GM19372 (cell line): ENCODE data around the gene F2RL2.

Source experiments
- ATAC-seq: cut with Tn5 transposase; IDR thresholded peaks from one replicate; pipeline ENCODE4 v1.9.1; 2021; ENCODE audit warnings: mild to moderate bottlenecking, low read depth, moderate library complexity; ENCODE audit not compliant: unreplicated experiment

Gene F2RL2, protein sequence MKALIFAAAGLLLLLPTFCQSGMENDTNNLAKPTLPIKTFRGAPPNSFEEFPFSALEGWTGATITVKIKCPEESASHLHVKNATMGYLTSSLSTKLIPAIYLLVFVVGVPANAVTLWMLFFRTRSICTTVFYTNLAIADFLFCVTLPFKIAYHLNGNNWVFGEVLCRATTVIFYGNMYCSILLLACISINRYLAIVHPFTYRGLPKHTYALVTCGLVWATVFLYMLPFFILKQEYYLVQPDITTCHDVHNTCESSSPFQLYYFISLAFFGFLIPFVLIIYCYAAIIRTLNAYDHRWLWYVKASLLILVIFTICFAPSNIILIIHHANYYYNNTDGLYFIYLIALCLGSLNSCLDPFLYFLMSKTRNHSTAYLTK

DNA sequence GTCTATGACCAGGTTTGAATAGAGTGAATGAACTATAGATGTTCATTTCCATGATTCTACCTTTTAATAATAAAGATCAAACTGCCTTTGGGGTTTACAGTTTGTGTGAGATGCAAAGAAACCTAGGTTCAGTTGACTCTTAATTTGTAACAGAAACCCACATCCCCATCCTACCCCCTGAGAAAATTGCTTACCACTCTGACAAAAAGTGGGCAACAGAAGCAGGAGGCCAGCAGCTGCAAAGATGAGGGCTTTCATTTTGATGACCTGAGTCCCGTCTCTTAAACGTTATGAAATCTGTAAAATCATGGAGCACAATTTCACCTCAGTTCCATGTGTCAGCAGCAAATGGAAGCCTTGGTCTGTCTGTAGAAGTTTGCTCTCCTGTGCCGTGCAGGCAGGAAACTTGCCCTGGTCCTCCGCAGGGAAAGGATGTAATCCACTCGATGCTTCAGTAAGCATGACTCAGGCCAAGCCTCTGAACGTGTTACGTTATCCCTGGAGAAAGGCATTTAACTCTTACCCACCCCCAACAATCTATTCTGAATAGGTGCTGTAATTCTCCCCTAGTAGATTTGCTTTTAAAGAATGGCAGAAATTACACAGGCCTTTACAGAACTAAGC, at the start of gene F2RL2:
F2RL2 (minus strand) TSS at position 431 of the 624 bp plus-strand sequence; CDS start at position 258, 173 bp downstream.
- ATAC-seq, result no peak

DNA sequence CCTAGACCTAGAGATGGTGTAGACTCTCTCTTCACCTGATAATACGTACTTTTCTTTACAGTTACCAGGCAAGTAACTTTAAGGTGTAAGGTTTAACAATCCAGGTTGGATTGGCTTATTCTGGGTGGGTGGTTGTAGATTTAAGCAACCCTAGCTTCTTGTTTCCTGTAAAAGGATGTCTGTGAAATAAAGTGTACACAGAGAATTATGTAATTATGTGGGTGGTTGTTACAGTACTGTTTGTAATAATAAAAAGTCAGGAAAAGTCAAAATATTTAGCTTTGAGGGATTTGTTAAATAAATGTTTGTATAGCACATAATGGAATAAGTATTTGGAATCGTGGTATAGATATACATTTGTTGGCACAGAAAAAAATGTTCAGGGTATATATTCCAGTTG, 49.0 kb upstream of the F2RL2 start:
- no peak for ATAC-seq

DNA sequence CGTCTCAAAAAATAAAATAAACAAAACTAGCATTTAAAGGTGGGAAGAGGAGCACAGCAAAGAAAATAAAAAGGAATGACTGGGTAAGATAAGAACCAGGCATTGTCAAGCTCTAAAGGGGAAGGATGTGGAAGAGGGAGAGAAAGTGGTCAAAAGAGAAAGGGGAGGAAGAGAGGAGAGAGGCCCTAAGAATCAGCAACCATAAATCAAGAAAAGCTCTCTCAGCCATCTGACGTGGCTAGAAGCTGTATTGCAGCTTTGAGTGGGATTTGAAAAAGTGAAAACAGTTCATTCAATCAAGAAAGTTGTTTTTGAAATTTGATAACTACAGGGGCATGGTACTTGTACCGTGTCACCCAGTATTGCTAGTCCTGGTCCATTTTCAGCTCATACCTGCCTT, 47.3 kb upstream of the F2RL2 start:
- no peak for ATAC-seq

DNA sequence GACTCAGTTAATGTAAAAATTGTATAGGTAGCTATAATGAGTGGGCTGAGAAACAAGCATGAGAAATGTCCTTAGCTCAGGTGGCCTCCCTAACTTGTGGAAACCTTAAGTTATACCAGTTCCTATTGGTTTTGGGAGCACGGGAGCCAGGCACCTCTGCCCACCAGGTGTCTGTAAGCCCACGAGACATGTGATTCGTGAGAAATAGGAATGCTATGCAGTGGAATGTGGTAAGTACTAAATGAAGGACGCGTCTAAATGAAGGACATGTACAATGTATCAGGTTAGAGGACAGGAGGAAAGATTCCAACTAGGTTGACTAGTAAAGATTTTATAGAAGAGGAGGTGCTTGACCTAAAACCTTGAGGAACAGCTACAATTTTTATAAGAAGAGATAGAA, 46.0 kb upstream of the F2RL2 start:
- ATAC-seq, result no peak

DNA sequence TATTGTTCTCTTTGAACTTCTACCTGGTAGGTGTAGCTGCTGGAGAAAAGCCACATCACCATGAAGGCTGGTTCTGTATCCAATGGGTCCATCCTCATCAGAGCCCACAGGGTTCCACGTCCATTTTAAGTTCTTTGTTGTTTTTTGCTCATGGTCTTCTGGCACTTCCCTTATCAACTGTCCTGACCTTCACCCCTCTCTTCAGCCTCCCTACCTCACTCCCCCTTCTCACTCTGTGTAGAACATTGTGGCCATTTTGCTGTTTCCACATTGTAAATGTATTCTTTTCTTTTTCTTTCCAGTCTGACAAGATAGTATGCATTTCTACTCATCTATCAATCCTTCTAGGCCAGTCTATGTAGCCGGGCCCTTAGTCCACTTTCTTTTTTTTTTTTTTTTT, 44.3 kb upstream of the F2RL2 start:
- ATAC-seq, result no peak

DNA sequence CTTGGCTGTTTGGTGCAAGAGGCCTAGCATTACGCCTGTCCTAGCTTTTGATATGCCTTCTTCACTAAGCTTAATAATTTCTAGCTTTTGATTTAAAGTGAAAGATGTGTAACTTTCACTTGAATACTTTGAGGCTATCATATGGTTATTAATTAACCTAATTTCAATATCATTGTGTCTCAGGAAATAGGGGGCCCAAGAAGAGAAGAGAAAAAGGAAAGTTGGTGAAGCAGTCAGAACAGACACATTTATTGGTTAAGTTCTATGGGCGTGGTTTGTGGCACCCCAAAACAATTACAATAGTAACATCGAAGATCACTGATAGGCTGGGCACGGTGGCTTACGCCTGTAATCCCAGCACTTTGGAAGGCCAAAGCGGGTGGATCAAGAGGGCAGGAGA, 40.9 kb upstream of the F2RL2 start:
- no peak for ATAC-seq

DNA sequence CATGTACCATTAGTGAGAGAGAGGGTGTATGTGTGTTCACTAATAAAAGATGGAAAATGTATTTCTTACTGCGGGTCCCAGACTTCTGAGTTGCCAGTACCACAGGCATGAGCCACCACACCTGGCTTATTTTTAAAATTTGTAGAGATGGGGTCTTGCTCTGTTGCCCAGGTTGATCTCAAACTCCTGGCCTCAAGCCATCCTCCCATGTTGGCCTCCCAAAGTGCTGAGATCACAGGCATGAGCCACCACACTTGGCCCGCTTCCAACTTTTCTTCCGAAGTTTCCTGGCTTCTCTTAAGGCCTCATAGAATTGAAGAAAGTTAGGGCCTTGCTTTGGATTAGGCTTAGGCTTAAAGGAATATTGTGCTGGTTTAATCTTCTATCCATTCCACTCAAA, 40.4 kb upstream of the F2RL2 start:
- no peak for ATAC-seq

DNA sequence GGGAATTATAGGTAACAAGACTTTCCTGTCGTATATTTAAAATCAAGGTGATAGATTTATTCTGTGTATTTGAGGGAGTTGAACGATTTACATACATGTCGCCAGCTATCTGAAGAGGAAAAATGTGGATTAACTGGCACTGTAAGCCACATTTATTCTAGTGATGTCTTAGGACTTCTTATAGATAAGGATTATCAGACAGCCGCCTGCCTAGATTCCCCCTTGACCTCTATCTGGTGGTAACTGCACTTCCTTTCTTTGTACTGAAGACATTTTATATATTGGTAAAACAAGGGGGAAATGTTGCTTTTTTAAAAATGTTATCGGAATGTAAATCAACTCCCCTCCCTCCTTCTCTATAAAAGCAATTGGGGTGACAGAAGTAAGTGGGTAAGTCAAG, 39.3 kb upstream of the F2RL2 start:
- no peak for ATAC-seq

DNA sequence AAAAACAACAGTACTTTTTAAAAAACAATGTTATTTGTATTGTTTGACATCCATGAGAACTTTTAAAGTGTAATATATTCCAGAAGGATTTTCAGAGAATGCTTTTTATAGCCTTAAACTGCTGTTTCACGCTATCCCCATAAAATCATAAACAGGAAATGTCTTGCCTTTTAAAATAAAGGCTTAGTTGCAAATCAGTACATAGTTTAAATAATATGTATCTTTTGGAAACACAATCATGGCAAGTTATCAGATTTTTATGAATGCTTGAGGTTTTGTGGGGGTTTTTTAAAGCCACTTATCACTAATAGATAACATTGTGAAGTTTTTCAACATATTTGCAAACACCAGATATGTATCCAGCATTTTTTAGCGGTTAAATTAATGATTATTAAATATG, 37.2 kb upstream of the F2RL2 start:
- no peak for ATAC-seq

DNA sequence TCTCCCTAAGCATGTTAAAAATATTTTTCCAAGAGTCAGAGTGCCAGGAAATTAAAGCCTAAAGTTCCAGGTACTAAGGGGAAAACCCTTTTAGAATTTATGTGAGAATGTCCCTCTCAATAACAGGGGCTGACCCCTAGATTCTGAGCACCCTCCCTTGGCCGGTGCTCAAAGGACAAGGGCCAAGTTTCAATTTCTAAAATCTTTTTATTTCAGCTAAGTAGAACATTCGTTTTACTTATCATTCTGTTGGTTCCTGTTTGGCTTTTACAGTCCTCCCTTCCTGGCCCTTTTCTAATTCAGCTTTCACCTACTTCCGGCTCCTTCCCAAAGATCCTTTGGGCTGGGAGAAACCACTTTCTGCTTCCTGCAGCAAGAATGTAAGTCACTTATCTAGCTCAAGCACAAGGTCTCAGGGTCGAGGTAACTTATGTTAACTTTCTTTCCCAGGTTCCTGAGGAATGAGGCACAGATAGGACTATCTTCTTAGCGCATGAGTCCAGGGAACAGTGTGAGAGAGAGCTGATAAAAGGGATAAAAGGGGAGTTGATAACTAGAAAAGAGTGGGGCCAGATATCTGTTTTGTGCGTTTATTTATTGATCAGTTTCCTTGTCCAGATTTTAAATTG, 34.6 kb upstream of the F2RL2 start:
- no peak for ATAC-seq

DNA sequence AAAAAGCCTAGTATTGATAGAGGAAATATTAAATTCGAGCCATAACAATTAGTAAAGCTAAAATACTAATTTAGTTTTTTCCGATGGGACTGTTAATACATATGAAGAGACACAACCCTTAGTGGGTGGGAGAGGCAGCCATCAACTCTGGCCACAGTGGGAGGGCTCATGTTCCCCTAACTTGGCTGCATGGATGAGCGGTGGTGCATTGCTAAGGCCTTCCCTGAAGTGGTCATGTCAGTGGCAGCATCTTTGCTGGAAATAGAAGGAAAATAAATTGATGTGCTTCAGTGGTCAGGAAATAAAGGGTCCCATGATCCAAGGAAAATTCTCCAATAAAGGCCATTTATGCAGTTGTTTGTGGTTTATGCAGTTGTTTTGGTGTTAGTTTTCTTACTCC, 33.9 kb upstream of the F2RL2 start:
- no peak for ATAC-seq

DNA sequence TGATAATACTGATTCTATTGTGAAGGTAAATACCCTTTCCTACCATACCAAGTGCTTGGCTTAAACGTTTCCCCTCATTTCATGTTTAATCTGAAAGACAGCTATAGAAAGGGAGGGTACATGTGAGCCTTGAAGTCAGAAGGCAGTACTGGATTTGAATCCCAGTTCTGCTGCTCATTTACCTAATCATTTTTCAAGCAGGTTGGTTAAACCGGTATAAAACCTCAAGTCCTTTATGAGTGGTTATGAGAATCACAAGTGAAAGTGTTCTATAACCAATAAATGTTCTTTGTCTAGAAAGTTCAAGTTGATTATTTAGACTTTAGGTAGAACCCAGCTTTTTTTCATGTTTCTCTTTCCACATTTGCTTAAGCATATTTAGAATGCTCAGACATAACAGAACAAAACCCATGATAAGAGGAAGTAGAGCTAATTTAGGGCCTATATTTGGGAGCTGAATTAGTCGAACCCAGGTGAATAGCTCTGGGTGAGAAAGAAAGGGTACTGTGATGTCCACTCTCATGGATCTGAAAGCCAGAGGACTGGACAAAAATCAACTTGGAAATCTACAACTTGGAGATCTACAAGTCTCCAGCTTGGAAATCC, 29.7 kb upstream of the F2RL2 start:
- ATAC-seq, result no peak

DNA sequence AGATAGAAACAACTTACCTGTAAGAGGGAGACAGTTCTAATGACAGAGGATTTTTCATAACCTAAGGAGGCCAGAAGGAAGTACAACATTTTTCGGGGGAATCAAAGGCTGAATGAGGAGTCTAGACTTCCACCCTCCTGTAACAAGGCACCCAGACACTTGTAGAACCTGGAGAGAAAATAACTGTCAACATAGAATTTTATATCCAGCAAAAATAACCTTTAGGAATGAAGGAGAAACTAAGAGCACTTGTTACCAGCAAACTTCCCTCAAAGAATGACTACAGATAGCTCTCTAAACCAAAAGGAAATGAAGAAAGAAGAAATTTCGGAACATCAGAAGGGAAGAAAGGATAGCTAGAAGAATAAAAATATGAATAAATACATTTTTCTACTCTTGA, 25.9 kb upstream of the F2RL2 start:
- no peak for ATAC-seq

DNA sequence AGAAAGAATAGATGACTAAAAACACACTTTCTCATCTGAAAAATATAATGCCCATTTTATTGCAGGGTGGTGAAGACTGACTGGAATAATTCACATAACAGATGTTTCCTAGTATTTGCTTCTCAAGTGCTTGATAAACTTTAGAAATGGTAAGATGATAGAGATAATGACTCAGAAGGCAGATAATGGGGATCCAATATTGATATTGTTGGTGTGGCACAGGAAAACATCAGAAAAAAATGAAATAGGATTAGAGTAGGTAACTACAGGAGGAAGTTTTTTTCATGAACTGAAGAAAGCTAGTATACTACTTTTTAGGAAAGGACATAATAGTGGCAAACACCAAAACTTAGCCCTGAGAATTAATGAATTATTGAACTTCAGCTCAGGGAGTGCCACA, 20.2 kb upstream of the F2RL2 start:
- no peak for ATAC-seq

DNA sequence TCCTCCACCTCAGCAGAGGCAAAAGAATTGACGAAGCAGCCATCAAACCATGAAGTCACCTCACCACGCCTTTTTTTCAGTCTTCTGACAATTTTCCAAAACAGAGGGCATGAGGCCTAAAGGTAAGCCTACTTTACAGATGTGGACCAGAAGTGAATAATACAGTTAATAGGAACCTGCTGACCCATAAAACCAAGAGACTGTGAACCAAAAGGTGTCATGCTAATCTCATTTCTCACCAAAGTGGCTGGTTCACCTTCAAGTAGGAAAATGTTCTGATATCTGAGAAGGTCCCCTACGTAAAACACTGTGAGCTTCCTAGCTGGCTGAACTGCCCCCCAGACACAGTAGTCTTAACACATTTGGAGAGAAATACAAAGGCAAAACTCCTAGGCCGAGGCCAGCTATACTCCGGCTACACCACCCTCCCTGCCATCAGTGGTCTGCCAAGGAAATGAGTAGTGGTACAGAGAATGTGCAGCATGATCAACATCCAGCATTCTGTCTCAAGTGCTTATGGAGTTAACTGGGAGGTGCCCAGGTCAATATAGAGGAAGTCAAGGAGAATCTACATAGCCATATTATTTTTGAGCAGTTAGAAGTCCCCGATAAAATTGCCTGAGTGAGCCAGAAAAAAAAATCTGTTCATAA, 19.3 kb upstream of the F2RL2 start:
- ATAC-seq, result no peak

DNA sequence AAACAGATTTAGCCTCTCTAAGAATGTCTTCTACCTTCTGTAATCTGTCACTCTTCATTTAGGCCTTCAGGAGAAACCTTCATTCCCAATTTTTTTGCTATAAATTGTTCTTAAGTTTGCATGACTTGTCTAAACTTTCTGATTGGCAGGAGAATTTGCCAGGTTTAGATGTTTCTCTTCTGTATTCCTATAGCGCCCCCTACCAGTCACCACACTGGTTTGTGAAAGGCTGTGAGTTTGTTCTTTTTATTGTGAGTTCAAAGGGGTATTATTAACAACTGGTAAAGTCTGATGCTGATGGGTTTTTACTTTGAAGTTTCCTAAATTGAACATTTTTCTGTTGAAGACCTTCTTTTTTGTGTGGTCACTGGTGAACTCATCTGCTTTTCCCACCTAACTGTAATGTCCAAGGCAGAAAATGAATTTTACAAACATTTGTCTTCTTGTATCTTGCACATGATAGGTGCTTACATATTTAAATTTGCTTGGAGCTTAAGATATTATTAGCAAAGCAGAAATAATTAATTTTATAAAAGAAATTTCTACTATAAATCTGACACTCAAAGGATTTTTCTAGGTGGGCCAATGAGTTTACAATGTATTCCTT, 18.4 kb upstream of the F2RL2 start:
- no peak for ATAC-seq

DNA sequence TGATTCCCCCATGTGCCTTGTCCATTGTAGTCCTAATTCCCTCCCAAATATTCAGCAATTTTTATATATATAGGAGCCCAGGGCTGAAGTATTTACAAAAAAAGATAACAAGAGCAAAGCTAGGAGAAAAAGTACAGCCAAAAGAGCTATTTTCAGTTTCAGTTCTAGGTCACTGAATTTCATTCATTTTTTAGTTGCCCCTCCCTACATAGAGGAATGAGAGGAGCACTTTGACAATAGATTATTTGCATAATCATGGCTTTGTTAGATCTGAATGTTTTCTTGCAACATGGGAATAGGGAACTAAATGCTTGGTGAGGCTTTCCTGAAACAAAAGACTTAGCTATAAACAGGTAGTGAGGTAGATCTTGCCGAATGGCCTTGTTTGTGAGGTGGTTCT, 15.3 kb upstream of the F2RL2 start:
- ATAC-seq, result no peak

DNA sequence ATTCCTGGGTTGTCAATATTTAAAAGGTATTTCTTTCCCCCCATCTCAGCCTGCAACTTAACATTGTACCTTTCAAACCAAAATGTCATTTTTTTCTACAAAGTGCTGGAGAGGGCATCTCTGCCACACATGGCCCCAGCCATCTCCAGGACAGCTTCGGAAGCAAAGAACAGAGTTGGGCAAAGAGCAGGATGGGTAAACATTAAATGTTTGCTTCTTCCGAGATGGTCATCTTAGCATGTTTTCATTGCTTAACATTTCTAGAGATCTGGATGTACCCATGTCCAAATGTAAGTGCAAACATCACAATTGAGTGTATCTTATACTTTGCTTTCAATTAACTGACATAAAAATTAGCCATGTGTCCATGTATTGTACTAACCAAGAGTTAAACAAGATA, 14.3 kb upstream of the F2RL2 start:
- no peak for ATAC-seq

DNA sequence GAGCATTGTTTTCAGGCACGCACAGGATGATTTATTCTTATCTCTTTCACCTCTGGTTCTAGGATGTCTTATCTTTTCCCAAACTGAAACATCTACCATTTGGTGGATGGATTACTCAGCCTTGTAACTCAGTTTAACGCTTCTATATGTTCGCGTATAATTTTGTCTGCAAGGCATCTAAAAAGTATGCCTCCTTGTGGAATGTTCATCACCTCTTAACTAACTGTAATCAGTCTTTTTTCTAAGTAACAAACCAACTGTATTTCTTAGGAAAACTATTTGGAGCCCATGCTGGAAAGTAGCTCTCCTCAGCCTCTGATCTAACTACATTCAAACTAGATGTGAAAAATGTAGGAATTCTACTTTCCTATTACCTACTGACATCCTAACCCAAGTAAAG, 11.5 kb upstream of the F2RL2 start:
- no peak for ATAC-seq

DNA sequence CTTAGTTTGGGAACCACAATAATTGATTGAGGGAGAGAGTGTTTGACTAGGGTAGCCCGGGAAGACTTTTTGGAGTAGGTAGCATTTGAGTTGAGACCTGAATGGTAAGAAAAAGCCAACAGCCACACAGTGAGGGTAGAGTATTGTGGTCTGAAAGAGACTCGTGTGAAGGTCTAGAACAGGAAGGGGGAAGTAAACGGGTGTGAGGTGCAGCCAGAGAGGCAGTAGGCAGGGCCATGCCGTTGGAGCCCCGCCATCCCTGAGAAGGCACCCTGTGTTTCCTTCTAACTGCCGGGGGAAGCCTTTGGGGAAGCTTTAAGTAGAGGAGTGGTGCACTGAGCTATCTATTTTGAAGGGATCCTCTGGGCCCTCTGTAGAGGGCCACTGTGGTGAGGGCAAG, 3.5 kb upstream of the F2RL2 start:
- ATAC-seq, result no peak
